Sciatic nerve (tissue), 2 donors: ENCODE measurements around the gene OR1I1. TPM values are rescaled to one million over a fixed set of nuclear protein-coding genes. Genes with fewer than 3 reads are reported as not detected.

Source experiments
- ATAC-seq: fragments of 200-7000 bp; cut with Tn5 transposase; one replicate; pipeline ENCODE4 v1.9.1; 2020; ENCODE audit warnings: mild to moderate bottlenecking, moderate library complexity
- DNase-seq: peaks from one replicate; pipeline ENCODE4 v3.0.0-alpha.2; 2020; ENCODE audit warnings: low spot score
- intact Hi-C: fragments of 100-400 bp; cut with DNase I; formaldehyde crosslinking; loops from one replicate; pipeline ENCODE4 v1.14.2; 2022
- total RNA-seq: library from RNA; stranded (reverse); fragmentation: NEBNext Ultra II Directional; extraction: Animal tissue kit (Norgen Biotek cat#: 25700); gene quantifications from one replicate; pipeline ENCODE4 v1.2.1, GENCODE V29; 2021
- donor health status: DM: no; HTN: no; CAD: no.
- donor health status: DM: no; HTN: no; CAD: no.

OR1I1 gene
- total RNA-seq, 1 donor from 2014 or later, result not detected

DNA sequence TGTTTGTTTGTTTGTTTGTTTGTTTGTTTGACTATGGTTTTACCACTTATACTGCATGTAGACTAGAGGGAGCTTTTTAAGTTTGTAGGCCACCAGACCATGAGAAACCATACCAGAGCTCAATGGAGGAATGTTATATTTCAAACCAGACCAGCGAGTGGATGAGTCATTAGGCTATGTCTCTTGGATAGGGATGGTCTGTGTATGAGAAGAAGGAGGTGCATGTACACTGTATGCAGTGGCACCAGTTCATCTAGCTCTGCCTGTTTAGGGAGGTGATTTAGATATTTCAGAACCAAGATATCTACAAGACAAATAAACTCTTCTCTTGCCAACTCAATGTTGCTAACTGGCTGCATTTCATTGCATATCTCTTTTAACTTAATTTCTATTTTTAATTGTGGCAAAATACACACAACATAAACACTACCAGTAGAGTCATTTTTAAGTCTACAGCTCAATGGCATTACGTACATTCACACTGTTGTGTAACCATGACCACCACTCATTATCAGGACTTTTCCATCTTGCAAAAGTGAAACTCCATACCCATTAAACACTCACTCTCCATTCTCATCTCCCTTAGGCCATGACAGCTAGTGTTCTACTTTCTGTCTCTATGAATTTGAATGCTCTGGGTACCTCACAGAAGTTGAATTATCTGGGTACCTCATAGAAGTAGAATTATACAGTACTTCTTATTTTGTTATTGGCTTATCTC is 54.4 kb downstream of the OR1I1 start:
- no peak for DNase-seq
- intact Hi-C loops, result no loop called here
- no peak for ATAC-seq

DNA sequence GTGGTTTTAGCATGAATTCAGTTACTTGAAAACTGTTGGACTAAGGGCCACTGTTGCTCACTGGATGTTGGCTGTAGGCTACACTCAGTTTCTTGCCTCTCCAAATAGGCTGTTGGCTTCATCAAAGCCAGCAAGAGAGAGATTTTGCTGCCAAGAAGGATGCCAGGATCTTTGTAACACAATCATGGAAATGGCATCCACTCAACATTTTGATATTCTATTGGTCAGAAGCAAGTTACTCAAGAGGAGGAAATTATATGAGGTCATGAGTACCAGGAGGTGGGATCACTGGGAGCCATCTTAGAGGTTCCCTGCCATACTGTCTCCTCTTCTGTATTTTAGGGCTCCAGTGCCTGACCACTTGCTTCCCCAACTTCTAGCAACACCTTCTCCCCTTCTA is 55.8 kb downstream of the OR1I1 start:
- intact Hi-C loops, result no loop called here
- no peak for ATAC-seq
- DNase-seq, result no peak

DNA sequence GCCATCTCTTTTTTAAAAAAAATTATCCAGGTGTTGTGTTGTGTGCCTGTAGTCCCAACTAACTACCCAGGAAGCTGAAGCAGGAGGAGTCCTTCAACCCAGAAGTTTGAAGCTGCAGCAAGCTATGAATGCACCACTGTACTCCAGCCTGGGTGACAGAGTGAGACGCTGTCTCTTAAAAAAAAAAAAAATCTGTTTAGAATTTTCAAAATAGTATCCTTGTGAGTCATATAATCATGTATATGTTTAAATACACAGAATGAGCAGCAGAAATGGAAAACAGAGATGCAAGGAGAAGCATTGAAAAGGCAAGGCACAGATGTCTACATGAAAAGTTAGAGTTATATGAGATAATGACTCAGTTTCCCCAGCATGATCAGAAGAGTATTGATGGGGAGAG is 56.4 kb downstream of the OR1I1 start:
- DNase-seq (no peak), ATAC-seq (no peak)
- intact Hi-C loops, result no loop called here

DNA sequence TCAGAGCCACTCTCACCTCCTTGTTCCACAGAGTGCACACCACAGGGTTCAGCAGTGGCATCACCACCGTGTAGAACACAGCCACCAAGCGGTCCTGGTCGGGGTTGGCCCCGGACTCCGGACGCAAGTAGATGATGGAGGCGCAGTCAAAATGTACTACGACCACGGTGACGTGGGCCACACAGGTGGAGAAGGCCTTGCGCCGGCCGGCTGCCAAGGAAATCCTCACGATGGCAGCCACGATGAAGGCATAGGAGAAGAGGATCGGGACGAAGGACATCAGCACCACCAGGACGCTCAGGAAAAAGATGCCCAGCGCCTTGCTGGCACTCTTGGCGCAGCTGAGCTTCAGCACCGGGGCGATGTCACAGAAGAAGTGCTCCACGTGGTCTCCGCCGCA is 59.1 kb downstream of the OR1I1 start:
- intact Hi-C loops, result no loop called here

DNA sequence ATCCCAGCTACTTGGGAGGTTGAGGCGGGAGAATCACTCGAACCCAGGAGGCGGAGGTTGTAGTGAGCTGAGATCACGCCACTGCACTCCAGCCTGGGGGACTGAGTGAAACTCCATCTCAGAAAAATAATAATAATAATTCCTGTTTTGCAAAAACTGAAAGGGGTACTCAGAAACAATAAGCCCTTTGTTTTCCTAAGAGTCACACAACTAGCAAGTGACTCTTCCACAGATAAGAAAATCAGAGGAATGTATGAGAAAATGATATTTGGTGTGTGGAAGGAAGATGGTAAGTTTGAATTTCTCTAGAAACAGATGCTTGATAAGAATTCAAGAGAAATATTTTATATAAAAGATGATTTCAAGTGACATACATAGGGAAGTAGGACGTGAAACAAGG is 60.3 kb downstream of the OR1I1 start:
- intact Hi-C loops, result no loop called here
- ATAC-seq (no peak), DNase-seq (no peak)

More for the DNA sequence above, 59.1 kb downstream of the OR1I1 start:
- ATAC-seq, result no peak
- DNase-seq, result no peak

Other genes starting within 250 kb of the OR1I1 start
- 0.22 TPM for gene OR7A5, start 247.0 kb upstream of the OR1I1 start, total RNA-seq
- gene OR7C1, start 247.0 kb upstream of the OR1I1 start, total RNA-seq, result 0.04 TPM
- not detected for gene OR7A10, start 233.3 kb upstream of the OR1I1 start, total RNA-seq
- gene OR7A17, start 196.1 kb upstream of the OR1I1 start, total RNA-seq, result not detected
- gene OR7C2, start 140.7 kb upstream of the OR1I1 start, total RNA-seq, result not detected
- not detected for gene SLC1A6, start 102.3 kb upstream of the OR1I1 start, total RNA-seq
- not detected for gene CASP14, start 32.7 kb upstream of the OR1I1 start, total RNA-seq
- gene SYDE1, start 25.2 kb downstream of the OR1I1 start, total RNA-seq, result 39.9 TPM
- 124 TPM for gene NOTCH3, start 118.8 kb downstream of the OR1I1 start, total RNA-seq
- 0.45 TPM for gene EPHX3, start 150.2 kb downstream of the OR1I1 start, total RNA-seq